Stimulated activated CD4-positive, alpha-beta T cell treated with anti-CD3 and anti-CD28 coated beads, Interleukin-2, amount 100 ng/mL, for 24 hours (primary cell): ENCODE results near the gene EDA.
"Not testable (repeated sequence)": the region's sequence is repeated elsewhere in the genome, so short reads cannot be mapped to it uniquely, and the experiment has no call there.

Experiments used
- DNase-seq, 2 donors: peaks; one replicate each; pipeline ENCODE4 v3.0.0-alpha.2; 2020

Gene EDA

DNA sequence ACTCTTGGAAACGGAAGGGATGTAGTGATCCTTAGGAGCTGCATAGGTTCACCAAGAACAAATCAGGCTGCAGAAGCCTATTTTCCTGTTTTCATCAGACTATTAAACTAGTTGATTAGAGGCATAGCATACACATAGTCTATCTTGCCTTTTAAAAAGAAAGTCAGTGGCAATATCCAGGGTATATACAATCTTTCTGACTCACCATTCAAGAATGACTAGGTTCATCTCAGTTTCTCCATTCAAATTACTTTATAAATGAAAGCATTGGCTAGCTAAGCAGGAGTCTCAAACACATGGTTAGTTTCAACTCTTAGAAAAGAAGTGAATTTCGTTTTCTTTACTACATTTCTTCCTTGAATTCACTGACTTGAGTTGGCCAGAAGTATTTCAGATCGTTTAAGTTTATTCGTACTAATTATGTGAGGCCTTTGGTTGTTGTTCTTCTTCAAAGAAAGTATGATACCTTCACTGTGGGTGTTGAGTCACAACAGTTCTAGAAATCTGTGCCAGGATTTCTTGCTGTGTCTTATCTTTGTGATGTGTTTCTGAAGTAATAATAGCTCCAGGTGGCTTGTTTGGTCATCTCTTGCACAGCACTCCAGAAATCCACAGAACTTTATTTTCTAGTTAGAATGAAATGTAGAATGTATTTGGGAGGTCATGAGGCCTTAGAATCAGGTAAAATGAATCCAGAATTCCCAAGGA, 345.6 kb downstream of the EDA start:
- no peak for DNase-seq

DNA sequence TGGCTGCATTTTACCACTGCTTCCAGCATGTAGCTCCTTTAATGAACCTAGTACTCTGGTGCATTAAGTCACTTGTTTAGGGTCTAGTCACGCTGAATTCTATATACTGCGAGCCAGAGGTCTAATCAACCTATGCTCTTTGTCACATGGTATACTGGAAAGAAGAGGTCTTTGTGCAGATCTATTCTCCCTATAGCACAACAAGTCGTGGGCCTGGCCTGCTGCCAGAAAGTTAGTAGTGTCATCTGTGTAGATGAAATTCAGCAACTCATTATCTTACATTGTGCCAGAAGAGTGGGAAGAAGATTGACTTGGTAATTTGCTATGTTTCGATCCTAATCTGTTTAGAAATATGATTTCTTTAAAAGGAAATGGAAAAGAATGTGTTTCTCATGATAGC, 353.0 kb downstream of the EDA start:
- no peak for DNase-seq

DNA sequence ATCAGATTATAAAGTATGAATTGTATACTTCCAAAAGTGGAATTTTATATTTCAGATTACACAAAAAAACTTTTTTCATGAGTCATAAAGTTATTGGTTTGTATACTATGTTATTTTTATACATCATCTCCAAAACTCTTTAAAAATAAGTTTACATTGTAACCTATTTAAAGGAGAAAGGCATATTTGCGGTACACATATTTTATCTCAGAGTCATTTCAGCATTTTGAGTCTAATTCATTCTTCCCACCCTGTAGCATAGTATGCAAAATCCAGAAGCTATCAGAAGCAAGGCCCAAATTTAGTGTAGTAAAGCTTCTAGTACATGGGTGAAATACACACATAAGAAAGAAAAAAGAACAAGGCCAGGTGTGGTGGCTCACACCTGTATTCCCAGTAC, 353.5 kb downstream of the EDA start:
- DNase-seq = no peak

DNA sequence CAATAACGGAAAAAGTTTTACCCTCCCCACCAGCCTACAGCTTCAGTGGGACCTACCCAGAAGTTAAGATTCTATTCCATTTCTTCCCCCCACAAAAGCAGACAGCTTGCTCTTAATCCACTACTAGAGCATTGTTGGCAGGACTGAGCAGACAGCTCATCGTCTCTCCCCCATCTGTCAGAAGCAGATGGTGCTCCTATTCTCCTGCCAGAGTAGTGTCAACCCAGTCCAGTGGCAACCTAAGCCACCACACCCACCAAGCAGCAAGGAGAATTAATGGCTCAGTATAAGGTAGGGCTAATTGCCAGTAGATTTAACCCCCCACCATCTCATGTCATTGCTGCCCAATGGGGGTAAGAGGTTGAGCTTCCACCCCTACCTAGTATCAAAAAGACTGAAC, 371.8 kb downstream of the EDA start:
- no peak for DNase-seq

DNA sequence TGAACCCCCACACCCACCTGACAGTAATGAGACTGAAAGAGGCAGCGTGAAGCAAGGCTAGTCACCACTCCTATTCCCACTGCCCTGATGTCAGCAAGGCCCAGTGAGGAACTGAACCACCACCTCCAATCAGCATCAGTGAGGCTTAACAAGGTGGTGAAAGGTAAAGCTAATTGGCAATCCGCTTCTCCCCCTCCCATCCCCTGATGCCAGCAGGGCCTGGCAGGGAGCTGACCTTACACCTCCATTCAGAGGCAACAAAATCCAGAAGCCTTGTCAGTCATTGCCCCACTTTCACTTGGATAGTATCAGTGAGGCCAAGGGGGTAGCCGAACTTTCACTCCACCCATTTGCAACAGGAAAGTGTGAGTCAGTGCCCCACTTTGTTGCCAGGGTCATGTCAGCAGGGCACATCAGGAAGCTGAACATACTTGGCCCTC, 373.1 kb downstream of the EDA start:
- peak in 1 of 2 donors; percentile 2 for DNase-seq

DNA sequence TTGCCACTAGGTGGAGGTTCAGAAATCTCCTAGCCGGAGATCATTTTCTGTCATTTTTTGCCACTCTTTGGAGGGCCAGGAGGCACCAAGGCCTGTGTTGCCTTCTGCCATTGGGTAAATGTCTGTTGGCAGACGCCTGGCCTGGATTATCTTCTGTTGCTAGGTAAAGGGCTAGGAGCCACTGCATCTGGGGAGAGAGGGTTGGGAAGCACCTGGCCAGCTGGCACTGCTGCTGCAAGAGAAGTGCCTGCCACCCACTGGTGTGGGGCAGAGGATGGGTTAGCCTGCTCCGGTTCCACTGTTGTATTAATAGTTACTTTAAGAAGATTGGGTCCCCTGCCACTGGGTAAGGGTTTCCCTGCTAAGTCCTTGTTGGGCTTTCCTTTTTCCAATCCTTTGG, 375.8 kb downstream of the EDA start:
- no peak for DNase-seq

DNA sequence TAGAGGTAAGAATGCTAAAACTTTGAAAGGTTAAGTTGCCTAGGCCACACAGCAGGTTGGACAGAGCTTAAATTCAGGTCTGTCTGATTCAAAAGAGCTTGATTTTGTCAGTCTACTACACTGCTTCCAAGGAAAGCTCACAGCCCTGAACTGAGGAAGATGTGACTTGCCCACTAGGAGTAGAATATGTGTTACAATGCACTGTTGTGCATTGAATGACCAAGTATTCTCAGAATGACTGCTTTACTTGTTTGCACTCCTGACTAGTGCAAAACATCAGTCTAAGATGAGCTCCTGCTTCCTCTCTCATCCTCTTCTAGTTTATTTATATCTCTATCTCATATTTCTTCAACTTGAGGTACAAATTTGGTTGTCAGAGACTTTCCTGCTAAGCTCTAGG, 377.6 kb downstream of the EDA start:
- DNase-seq = no peak

DNA sequence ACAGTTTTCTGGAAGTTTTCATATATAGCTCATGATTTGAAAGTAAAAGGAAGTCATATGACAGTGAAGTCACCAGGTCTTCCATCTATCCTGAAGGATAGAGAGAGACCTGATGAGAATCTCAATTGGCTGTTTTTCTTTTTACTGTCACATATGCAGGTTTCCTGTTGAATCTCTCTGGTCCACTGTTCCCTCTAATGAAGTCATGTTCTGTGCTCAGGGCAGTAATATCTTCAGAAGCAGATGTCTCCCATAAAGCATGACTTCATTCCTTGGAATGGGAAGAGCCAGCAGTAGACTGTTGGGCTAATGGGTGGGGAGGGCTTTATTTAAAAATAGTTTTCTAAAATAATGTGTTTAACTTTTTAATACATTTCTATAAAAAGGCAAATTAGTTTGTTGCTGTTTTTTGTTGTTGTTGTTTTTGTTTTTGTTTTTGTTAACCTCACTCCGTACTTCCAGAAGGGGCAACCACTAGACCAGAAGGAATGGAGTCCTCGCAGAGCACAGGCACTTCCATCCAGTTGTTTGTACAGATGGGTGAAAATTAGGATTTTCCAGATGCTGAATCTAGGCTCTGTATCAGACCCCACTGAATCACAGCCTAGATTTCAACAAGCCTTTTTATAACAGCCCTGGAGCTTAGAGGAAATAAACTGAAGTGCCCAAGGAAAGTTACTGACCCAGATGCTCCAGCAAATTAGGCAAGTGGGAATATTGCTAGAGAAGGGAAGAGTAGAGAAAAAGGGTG, 379.6 kb downstream of the EDA start:
- no peak for DNase-seq

DNA sequence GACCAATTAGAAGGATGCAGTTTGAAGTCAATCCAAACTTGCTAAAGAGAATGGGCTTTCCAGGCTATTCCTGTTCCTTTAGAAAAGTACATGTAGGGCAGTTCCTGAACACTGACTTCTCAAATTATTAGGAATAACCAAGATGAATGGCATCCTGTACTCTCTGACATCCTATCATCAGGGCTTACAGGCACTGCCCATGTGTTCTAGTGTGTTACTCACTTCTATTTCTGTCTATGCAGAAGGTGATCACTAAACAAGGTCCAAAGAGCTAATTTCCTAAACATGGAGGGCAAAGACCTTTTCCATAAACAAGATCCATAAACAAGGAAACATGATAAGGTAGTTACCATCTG, 380.2 kb downstream of the EDA start:
- DNase-seq = no peak

DNA sequence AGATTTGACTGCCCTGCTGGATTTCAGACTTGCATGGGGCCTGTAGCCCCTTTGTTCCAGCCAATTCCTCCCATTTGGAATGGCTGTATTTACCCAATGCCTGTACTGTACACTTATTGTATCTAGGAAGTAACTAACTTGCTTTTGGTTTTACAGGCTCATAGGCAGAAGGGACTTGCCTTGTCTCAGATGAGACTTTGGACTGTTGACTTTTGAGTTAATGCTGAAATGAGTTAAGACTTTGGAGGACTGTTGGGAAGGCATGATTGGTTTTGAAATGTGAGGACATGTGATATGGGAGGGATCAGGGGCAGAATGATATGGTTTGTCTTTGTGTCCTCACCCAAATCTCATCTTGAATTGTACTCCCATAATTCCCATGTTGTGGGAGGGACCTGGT, 382.4 kb downstream of the EDA start:
- not testable (repeated sequence) for DNase-seq

DNA sequence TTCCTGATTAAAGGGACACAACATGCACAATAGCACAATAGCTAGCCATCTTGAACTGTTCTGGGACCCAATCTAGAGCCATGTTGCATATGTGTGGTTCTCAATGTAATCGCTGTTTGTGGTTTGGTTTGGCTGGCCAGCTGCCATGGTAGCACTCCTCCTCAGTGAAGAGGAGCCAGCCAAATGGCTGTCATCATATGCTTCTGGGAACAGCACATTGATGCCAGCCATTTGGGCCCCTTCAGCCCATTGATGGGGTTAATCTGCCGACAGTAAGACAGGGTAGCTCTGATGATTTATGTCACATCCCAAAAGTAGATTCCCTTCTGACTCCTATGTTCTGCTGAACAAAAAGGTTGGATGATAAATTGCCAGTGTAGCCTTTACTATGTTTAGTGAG, 385.4 kb downstream of the EDA start:
- no peak for DNase-seq

DNA sequence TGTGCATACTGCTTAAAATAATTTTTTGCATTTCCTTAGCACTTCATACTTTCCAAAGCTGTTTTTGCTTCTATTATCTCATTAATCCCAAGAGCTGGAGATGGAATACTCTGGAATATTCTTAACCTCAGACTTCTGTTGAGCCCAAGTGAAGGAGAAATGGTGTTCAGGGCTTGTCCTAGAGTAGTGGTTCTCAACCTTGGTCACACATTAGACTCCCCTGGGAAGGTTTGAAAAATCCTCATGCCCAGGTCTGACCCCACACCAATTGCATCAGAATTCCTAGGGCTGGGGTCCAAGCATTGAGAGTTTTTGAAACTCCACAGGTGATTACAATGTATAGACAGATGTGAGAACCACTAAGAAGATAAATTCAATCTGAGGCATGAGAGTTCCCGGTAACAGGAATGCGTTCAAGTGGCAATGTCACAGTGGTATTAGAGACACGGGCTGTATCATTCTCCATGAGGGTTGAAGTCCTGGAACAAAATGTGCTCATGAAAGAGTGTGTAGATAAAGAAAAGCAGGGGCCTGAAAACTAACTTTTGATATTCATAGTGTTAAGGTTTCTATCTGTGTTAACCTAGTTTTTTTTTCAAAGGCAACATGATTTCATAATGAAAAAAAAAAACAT, 385.9 kb downstream of the EDA start:
- DNase-seq = no peak

DNA sequence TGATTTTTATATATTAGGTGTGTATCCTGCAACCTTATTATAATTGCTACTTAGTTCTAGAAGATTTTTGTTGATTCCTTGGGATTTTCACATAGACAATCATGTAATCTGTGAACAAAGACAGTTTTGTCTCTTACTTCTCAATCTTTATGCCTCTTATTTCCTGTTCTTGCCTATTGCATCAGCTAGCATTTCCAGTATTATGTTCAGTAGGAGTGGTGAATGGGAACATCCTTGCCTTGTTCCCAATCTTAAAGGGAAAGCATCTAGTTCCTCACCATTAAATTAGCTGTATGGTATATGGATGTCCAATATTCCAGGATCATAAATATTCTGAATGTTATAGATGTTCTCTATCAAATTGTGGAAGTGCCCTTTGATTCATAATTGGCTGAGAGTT, 392.0 kb downstream of the EDA start:
- no peak for DNase-seq

DNA sequence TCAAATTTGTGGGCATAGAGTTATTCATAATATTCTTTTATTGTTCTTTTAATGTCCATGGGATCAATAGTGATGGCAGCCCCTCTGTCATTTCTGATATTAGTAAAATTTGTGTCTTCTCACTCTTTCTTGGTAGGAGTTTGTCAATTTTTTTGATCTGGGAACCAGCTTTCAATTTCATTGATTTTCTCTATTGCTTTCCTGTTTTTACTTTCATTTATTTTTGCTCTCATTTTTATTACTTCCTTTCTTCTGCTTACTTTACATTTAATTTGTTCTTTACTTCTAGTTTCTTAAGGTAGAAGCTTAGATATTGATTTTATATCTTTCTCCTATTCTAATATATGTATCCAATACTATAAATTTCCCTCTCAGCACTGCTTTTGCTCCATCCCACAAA, 393.1 kb downstream of the EDA start:
- no peak for DNase-seq

DNA sequence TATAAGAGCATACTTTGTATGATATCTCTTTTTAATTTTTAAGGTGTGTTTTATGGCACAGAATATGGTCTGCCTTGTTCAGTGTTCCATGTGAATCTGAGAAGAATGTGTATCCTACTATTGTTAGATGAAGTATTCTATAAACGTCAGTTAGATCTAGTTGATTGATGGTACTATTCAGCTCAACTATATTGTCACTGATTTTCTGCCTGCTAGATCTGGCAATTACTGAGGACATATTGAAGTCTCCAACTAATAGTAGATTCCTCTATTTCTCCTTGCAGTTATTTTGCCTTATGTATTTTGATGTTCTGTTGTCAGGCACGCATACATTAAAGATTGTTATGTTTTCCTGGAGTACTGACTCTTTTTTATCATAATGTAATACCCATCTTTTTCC, 394.1 kb downstream of the EDA start:
- DNase-seq = no peak

DNA sequence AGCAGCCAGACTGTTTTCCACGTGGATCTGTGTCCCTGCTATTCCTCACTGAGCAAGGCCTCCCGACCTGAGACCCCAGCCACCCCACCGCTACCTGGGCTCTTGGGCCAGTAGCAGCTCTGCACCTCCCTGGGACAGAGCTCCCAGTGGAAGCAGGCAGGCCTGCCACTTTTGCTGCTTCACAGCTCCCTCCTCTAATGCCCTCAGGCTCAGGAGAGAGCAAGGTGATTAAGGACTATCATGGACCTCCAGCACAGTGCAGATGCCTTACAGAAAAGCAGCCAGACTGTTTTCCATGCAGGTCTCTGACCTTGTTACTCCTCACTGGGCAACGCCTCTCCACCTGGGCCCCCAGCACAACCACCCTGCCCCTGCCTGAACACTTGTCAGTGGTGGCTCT, 396.8 kb downstream of the EDA start:
- DNase-seq = no peak

DNA sequence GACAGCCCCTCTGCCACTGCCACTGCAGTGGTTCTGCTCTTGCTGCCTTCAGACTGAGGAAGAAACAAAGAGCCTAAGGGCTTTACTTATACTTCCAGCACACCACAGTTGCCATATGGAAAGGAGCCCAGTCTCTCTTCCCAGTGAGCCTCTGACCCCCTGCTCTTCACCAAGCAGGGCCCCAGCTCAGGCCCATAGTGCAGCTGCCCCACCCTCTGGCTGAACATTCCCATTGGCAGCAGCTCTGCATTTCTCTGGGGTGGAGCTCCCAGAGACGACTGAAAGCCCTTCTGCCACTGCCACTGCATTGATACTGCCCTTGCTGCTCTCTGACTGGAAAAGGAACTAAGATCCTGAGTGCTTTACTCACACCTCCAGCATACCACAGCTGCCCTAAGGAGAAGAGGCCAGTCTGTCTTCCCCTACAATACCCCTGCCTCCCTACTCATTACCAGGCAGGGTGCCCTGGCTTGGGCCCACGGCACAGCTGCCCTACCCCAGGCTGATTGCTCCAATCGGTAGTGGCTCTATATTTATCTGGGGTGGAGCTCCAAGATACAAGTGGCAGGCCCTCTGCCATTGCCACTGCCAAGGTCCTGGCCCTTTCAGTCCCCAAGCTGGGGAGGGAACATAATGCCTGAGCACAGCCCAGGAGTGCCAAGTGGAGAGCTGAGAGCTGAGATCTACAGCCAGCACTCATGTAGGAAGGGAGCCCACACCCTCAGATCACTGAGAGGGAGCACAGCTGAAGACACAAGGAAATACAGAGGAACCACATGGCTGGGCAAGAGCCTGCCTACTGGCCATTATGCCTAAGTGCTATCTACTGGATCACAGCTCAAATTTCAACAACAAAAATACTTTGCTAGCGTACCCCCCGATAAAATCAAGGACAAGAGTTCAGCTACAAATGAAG, 397.8 kb downstream of the EDA start:
- DNase-seq = no peak

DNA sequence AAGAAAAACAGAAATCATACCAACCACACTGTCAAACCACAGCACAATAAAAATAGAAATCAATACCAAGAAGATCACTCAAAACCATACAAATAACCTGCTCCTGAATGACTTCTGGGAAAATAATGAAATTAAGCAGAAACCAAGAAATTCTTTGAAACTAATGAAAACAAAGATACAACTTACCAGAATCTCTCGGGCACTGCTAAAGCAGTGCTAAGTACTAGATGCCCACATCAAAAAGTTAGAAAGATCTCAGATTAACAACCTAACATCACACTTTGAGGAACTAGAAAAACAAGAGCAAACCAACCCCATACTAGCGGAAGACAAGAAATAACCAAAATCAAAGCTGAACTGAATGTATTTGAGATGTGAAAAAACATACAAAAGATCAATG, 400.6 kb downstream of the EDA start:
- DNase-seq = no peak

DNA sequence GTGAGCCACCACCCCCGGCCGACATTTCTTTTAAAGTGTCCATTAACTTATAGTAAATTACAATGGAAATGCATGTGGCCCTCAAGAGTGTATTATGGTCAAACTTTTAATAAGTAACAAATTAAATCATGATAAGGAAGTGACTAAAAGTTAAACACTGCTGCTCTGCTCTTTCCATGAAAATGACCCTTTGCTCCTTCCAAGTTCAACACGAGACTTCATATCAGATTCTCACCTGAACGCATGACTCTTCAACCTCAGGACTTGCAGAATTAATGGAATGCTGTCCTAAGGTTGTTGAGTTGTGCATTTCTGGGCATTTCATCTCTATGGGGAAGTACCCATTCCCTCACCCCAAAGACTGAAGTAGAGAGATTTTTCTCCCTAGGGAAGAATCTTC, 406.7 kb downstream of the EDA start:
- no peak for DNase-seq

DNA sequence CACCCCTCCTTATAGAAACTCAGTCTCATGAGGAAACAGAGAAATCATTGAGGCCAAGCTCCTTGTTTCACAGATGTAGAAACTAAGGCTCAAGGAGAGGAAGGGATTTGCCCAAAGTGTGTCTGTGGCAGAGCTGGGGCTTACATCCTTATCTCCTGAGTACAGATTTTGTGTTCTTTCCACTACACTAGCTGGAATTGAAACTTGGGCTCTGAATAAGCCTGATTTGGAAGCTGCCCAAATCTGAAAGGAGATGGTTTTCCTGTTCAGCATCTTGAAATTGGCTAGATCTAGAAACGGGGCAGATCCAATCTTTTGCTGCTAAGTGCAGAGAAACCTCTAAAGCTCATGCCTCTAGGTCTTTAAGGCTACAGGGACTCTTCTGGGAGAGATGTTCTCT, 409.6 kb downstream of the EDA start:
- no peak for DNase-seq

DNA sequence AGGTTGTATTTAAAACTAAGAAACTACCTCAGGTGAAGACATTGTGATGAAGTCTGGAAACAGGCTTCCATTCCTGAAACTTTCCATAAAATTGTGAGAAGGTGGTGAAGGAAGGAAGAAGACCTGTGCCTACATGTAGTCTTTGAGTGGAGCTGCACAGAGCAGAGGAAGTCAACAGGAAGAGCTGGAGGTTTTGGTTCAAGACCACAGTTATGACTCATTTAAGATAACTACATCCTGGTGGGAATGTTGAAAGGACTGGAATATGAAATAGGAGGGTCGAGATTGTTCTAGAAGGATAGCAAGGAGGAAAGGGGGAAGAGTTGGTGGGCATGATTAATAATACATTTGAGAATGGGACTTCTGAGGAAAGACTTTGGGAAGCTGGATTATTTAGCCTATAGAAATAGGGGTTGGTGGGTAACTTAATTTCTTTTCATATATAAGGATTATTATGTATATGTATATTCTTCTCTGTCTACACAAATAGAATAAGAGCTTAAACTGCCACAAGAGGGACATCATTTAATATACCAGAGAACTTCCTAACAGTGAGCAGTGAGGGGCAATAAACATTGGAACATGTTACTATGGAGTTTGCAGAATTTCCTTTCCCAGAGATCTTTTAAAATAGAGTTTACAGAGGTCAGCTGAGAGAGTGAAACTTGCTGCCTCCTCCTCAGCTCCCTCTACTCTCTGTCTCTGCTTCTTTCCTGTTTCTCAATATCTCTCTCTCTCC, 410.4 kb downstream of the EDA start:
- DNase-seq = no peak

DNA sequence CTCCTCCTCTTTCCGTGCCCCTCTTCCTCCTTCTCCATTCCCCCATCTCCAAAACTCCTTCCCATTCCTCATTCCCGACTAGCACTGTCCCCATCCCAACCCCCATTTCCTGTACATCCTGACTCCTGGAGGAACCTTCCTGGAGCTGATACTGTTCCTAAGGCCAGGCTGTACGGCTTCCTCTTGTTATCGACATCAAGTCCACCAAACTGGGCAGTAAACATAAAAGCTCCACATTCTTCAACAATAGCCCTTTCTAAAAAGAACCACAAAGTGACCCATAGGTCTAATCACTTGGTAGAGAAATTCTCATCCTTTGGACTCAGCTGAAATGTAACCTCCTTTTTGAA, 410.9 kb downstream of the EDA start:
- DNase-seq = no peak

DNA sequence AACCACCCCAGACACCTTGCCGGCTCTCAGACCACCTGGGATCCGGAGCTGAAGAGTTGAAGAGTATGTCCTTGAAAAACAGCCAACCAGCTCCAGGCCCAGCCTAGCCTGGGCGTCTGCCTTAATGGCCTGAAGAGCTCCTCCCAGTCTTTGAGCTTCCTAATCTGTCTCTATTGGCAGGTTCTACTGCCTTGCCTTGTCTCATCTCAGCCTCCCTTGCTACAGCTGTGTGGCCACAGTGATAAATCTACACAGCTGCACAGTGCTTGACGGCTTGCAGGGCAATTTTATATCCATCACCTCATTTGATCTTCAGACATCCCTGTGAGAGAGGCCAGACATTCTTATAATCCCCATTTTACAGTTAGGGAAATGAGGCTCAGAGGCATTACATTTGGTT, 413.9 kb downstream of the EDA start:
- DNase-seq = no peak
